Panc1 (cell line): ENCODE data around the gene TMEM203. TPM values are rescaled to one million over a fixed set of nuclear protein-coding genes. Genes with fewer than 3 reads are reported as not detected.

ENCODE experiments used
- ATAC-seq: fragments of 200-7000 bp; cut with Tn5 transposase; 2 replicates; pipeline ENCODE4 v1.9.1; 2020; ENCODE audit warnings: mild to moderate bottlenecking, moderate library complexity
- BruUV-seq: library from RNA; stranded (reverse); fragments of 400-500 nt; replicated peaks from 2 replicates; lab custom pipeline; 2021; lab: Mats Ljungman, UMichigan
- CTCF ChIA-PET: fragments of 300-600 bp; sonication (Branson Sonifier 250); formaldehyde crosslinking; loops from one replicate; lab custom pipeline; 2022; ENCODE audit warnings: antibody characterized with exemption; lab: Charles Lee
- POLR2A ChIA-PET: fragments of 300-600 bp; sonication (Branson Sonifier 250); formaldehyde crosslinking; loops from one replicate; lab custom pipeline; 2022; ENCODE audit warnings: antibody characterized with exemption; lab: Charles Lee
- DNase-seq: peaks from one replicate; pipeline ENCODE4 v3.0.0-alpha.2; 2010; ENCODE audit warnings: low read depth, low spot score
- H3K27ac ChIP-seq: 2 replicates; pipeline ENCODE4 v1.5.1; 2011; ENCODE audit warnings: mild to moderate bottlenecking, low read length, inconsistent platforms
- H3K27me3 ChIP-seq: fragments of 200-500 bp; sonication (Bioruptor generic); 2 replicates; pipeline ENCODE4 v1.6.0; 2014; ENCODE audit warnings: low read length, inconsistent platforms; ENCODE audit not compliant: control insufficient read depth, insufficient read depth
- H3K36me3 ChIP-seq: fragments of 200-500 bp; sonication (Bioruptor generic); 2 replicates; pipeline ENCODE4 v1.5.1; 2014; ENCODE audit warnings: inconsistent platforms, mild to moderate bottlenecking, low read length, moderate library complexity; ENCODE audit not compliant: control insufficient read depth, insufficient read depth
- H3K4me1 ChIP-seq: 2 replicates; pipeline ENCODE4 v1.5.1; 2011; ENCODE audit warnings: inconsistent platforms, mild to moderate bottlenecking, low read length, moderate library complexity; ENCODE audit not compliant: control insufficient read depth, insufficient read depth
- H3K4me3 ChIP-seq, 2 experiments: 2 replicates each; pipeline ENCODE4 v1.5.1; 2011 to 2012; ENCODE audit warnings: low read depth in 2 of 2, low read length in 2 of 2, mild to moderate bottlenecking in 2 of 2, inconsistent platforms in 1 of 2, moderate library complexity in 1 of 2
- H3K9me3 ChIP-seq: fragments of 200-500 bp; sonication (Bioruptor generic); 2 replicates; pipeline ENCODE4 v1.5.1; 2014; ENCODE audit warnings: low read depth, mild to moderate bottlenecking, inconsistent platforms, low read length, moderate library complexity; ENCODE audit not compliant: control insufficient read depth, insufficient read depth
- POLR2AphosphoS5 ChIP-seq: IDR thresholded peaks from 2 replicates; pipeline ENCODE4 v1.6.1; 2012; ENCODE audit warnings: mild to moderate bottlenecking, low read depth, low read length, moderate library complexity
- SIN3A ChIP-seq: IDR thresholded peaks from 2 replicates; pipeline ENCODE4 v1.6.1; 2012; ENCODE audit warnings: low read depth, mild to moderate bottlenecking, low read length, moderate library complexity, borderline replicate concordance; ENCODE audit not compliant: insufficient read depth
- TCF7L2 ChIP-seq: IDR thresholded peaks from 2 replicates; pipeline ENCODE4 v1.6.1; 2011; ENCODE audit warnings: mild to moderate bottlenecking, low read depth, low read length, inconsistent platforms
- in situ Hi-C: cut with HindIII; loops from 2 replicates; pipeline ENCODE4 v1.10.0; 2016; ENCODE audit warnings: low sequenced_read_pairs, low pct_unique_long_range_greater_than_20kb
- intact Hi-C: fragments of 100-400 bp; cut with micrococcal nuclease; formaldehyde crosslinking; loops from one replicate; pipeline ENCODE4 v1.10.0; 2022; ENCODE audit not compliant: unreplicated experiment
- total RNA-seq: library from RNA; stranded (reverse); gene quantifications from one replicate; pipeline ENCODE4 v1.2.1, GENCODE V29; 2021; ENCODE audit not compliant: unreplicated experiment
- TF ChIP-seq, protein P1 (sequence below), 2 experiments: IDR thresholded peaks; 2 replicates each; pipeline ENCODE4 v1.6.1; 2011 to 2012; ENCODE audit warnings: low read depth in 2 of 2, control low read depth in 1 of 2, low read length in 1 of 2, mild to moderate bottlenecking in 1 of 2, moderate library complexity in 1 of 2; ENCODE audit not compliant: insufficient read depth in 1 of 2
- TF ChIP-seq, protein P2 (sequence below): fragments of 450-650 bp; IDR thresholded peaks from 2 replicates; pipeline ENCODE4 v1.5.1; 2017; ENCODE audit warnings: mild to moderate bottlenecking

TMEM203 gene
- total RNA-seq, 1 experiment from 2014 or later, result 25.4 TPM

DNA sequence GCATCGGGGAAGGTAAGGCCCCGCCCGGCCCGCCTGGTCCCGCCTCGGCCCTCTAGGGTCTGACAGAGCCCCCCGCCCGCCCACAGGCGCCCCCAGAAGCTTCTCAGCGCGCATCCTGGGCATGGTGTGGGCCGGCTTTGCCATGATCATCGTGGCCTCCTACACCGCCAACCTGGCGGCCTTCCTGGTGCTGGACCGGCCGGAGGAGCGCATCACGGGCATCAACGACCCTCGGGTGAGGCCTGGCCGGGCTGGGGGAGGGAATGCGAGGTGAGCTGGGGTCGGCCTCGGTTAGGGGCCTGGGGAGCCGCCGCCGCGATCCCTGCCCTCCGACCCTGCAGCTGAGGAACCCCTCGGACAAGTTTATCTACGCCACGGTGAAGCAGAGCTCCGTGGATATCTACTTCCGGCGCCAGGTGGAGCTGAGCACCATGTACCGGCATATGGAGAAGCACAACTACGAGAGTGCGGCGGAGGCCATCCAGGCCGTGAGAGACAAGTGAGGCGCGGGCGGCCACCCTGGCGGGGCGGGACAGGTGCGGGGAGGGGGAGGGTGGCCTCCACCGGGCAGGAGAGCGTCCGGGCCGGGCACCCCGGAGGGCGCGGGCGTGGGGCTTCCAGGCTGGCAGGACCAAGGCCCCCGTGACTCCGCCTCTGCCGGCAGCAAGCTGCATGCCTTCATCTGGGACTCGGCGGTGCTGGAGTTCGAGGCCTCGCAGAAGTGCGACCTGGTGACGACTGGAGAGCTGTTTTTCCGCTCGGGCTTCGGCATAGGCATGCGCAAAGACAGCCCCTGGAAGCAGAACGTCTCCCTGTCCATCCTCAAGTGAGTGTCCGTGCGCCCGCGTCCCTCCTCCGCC, 42.7 kb downstream of the TMEM203 start:
- no TSS peak for BruUV-seq
- Histone ChIP-seq H3K27ac (no peak overlapping the region), H3K9me3 (no peaks in the 10 kb centered on the region), H3K4me1 (peaks cover 4% of the 10 kb centered on the region; the same call in 1 of the 2 replicates), H3K27me3 (no peaks in the 10 kb centered on the region), H3K4me3 (peak overlapping the region; percentile 32 to 52), H3K36me3 (no peaks in the 10 kb centered on the region)
- ChIA-PET CTCF (interaction anchor here (0.6 to 1.2 kb wide), 4 partner anchors 12 to 40 kb away, joined by 5 to 8 read pairs (median 6); no protein-coding TSS in a partner anchor), POLR2A (interaction anchor here (0.7 kb wide), 1 partner anchor 80 kb away, joined by 17 read pairs; no protein-coding TSS in a partner anchor)
- in situ Hi-C loops (no loop called here), intact Hi-C loops (no loop called here)
- TF ChIP-seq, protein P1, sequence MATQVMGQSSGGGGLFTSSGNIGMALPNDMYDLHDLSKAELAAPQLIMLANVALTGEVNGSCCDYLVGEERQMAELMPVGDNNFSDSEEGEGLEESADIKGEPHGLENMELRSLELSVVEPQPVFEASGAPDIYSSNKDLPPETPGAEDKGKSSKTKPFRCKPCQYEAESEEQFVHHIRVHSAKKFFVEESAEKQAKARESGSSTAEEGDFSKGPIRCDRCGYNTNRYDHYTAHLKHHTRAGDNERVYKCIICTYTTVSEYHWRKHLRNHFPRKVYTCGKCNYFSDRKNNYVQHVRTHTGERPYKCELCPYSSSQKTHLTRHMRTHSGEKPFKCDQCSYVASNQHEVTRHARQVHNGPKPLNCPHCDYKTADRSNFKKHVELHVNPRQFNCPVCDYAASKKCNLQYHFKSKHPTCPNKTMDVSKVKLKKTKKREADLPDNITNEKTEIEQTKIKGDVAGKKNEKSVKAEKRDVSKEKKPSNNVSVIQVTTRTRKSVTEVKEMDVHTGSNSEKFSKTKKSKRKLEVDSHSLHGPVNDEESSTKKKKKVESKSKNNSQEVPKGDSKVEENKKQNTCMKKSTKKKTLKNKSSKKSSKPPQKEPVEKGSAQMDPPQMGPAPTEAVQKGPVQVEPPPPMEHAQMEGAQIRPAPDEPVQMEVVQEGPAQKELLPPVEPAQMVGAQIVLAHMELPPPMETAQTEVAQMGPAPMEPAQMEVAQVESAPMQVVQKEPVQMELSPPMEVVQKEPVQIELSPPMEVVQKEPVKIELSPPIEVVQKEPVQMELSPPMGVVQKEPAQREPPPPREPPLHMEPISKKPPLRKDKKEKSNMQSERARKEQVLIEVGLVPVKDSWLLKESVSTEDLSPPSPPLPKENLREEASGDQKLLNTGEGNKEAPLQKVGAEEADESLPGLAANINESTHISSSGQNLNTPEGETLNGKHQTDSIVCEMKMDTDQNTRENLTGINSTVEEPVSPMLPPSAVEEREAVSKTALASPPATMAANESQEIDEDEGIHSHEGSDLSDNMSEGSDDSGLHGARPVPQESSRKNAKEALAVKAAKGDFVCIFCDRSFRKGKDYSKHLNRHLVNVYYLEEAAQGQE (IDR thresholded peaks at IDR 0.05; ENCODE audit: insufficient read depth in 1 of 2, low read depth in 2 of 2, low read length in 1 of 2), result no peak
- DNase-seq (no peak), ATAC-seq (peak; percentile 63)

DNA sequence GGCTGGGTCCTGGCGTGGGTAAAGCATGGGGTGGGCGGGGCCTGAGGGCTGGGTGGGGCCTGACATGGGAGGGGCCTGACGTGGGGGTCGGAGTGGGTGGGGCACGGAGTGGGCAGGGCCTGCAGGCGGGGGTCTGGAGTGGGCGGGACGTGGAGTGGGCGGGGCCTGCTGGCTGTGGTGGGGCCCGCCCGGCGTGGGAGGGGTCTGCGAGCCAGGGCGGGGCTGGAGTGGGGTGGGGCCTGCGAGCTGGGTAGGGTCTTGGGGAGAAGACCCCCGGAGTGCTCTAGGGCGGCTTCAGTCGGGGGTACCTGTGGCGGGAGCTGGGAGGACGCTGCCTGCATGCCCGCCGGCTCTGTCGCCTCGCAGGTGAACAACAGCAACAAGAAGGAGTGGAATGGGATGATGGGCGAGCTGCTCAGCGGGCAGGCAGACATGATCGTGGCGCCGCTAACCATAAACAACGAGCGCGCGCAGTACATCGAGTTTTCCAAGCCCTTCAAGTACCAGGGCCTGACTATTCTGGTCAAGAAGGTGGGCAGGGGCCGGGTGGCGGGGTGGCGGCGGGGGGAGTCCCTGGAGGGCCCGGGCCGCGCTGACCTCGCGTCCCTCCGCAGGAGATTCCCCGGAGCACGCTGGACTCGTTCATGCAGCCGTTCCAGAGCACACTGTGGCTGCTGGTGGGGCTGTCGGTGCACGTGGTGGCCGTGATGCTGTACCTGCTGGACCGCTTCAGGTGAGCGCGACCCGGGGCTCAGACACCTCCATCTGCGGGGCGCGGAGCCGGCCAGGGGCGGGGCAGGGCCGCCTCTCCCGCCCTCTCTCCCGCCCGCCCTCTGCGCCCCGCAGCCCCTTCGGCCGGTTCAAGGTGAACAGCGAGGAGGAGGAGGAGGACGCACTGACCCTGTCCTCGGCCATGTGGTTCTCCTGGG, 43.6 kb downstream of the TMEM203 start:
- BruUV-seq, result no TSS peak
- H3K27me3 ChIP-seq, result no peaks in the 10 kb centered on the region
- ATAC-seq, result peak; percentile 23
- H3K4me1 ChIP-seq, result peaks cover 4% of the 10 kb centered on the region; the same call in 1 of the 2 replicates
- intact Hi-C loops, result no loop called here
- no peak overlapping the region for H3K27ac ChIP-seq
- DNase-seq, result no peak
- ChIA-PET POLR2A (no interaction called here), CTCF (interaction anchor here (1.2 kb wide), 1 partner anchor 34 kb away, joined by 5 read pairs; no protein-coding TSS in a partner anchor)
- no peaks in the 10 kb centered on the region for H3K36me3 ChIP-seq
- in situ Hi-C loops, result no loop called here
- no peak for TF ChIP-seq SIN3A
- TF ChIP-seq POLR2AphosphoS5, result no peak
- TF ChIP-seq, protein P2, sequence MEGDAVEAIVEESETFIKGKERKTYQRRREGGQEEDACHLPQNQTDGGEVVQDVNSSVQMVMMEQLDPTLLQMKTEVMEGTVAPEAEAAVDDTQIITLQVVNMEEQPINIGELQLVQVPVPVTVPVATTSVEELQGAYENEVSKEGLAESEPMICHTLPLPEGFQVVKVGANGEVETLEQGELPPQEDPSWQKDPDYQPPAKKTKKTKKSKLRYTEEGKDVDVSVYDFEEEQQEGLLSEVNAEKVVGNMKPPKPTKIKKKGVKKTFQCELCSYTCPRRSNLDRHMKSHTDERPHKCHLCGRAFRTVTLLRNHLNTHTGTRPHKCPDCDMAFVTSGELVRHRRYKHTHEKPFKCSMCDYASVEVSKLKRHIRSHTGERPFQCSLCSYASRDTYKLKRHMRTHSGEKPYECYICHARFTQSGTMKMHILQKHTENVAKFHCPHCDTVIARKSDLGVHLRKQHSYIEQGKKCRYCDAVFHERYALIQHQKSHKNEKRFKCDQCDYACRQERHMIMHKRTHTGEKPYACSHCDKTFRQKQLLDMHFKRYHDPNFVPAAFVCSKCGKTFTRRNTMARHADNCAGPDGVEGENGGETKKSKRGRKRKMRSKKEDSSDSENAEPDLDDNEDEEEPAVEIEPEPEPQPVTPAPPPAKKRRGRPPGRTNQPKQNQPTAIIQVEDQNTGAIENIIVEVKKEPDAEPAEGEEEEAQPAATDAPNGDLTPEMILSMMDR, result no peak
- TF ChIP-seq TCF7L2, result no peak
- TF ChIP-seq, protein P1 (IDR thresholded peaks at IDR 0.05; ENCODE audit: insufficient read depth in 1 of 2, low read depth in 2 of 2, low read length in 1 of 2), result no peak
- H3K4me3 ChIP-seq, result peak overlapping the region; percentile 32 to 52
- no peaks in the 10 kb centered on the region for H3K9me3 ChIP-seq
